HG03196 (cell line): ENCODE measurements around the gene DRAP1.
A peak's percentile ranks its signal among the peaks of the same experiment; 100 is the strongest.

Experiments
- ATAC-seq: cut with Tn5 transposase; IDR thresholded peaks from one replicate; pipeline ENCODE4 v1.9.1; 2021; ENCODE audit not compliant: unreplicated experiment

Gene DRAP1

GRCh38 chr11:65900899-65901180 lies 18.4 kb upstream of the DRAP1 start:
- no peak for ATAC-seq

- no peak for ATAC-seq
These were observed 16.2 kb upstream of the DRAP1 start for GRCh38 chr11:65903068-65903481.

- no peak for ATAC-seq
These were observed 15.5 kb upstream of the DRAP1 start for GRCh38 chr11:65903715-65904114.

- no peak for ATAC-seq
These were observed 12.6 kb upstream of the DRAP1 start for GRCh38 chr11:65906602-65907001.

DNA sequence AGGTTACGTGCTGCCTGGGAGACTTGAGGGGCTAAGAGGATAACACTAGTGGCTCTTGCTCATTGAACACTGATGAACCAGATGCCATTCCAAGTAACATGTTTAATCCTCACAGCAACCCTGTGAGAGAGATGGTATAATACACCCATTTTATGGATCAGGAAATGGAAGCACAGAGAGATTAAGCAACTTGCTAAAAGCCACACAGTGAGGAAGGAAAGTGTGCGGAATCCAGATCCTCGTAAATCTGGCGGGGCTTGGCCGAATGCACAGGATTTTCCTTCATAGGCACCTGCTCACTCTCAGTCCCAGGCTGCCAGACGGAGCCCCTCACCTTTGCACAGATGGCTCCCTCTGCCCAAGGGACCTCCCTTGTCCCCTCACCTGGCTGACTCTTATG lies 11.3 kb upstream of the DRAP1 start:
- no peak for ATAC-seq

- ATAC-seq, result no peak
These were observed 7.3 kb upstream of the DRAP1 start for GRCh38 chr11:65911682-65912568.

DNA sequence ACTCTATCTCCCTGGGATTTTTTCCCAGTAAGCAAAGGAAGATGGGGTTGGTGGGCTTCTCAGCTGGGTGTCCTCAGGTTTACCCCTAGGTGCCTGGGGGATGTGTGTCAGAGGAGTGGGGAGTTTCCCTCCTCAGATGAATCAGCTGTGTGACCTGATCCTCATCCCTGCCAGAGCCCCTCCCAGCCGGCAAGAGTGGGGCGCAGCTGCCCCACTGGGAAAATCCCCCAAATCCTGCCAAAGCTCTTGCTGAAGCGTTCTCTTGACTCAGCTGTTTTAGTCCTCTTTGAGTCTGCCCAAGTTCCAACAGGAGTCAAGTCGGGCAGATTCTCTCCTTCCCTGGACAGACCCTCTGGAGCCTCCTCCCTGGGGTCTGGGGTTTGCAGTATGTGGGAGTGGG lies 6.4 kb upstream of the DRAP1 start:
- no peak for ATAC-seq

DNA sequence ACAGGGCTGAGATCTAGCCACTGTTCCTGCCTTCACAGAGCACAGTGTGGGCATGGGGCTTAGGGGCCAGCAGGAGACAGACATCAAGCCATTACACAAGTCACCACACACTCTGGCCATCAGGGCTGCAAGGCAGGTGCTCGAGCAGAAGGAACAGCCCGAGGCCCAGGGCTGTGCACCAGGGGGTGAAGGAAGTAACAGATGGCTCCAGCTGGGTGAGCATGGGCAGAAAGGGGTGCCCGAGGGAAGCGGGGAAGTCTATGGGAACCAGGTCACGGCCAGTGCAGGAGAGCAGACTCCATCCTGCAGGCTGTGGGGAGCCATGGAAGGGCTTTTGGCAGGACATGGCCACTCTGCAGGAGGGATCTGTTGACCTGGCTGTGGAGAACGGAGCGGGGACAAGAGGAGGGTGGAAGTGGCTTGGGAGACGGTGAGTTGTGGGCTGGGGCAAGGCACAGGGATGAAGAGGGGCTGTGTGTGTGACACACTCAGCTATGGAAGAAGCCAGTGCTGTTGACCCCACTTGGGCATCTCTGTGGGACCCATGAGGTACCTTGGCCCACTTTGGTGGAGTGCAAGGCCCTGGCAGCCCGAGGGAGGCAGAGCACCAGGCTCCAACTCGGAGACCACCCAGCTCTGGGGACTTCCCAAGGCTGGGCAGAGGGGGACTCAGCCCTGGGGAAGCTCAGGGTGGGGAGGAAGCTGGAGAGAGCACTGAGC lies 4.0 kb upstream of the DRAP1 start:
- no peak for ATAC-seq

- ATAC-seq, result no peak
These were observed 3.4 kb upstream of the DRAP1 start for GRCh38 chr11:65915821-65916251.

GRCh38 chr11:65916391-65916790 lies 2.8 kb upstream of the DRAP1 start:
- ATAC-seq, result no peak

DNA sequence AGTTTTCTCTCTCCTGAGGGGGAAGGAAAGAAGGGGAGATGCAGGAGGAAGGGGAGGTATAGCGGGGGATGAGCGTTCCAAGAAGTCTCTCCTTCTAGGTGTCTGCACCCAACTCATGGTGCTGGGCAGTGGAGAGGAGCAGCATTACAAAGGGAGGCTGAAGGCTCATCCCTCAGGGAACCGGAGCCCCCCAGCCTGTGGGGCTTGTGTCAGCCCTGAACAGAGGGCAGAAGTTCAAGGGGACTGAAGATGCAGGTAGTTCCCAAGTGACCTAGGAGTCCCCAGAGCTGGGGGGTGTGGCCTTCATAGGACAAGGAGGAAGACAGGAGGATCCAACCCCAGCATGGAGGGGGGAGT lies 2.2 kb upstream of the DRAP1 start:
- ATAC-seq, result no peak

GRCh38 chr11:65917434-65918210 lies 1.6 kb upstream of the DRAP1 start:
- no peak for ATAC-seq

DNA sequence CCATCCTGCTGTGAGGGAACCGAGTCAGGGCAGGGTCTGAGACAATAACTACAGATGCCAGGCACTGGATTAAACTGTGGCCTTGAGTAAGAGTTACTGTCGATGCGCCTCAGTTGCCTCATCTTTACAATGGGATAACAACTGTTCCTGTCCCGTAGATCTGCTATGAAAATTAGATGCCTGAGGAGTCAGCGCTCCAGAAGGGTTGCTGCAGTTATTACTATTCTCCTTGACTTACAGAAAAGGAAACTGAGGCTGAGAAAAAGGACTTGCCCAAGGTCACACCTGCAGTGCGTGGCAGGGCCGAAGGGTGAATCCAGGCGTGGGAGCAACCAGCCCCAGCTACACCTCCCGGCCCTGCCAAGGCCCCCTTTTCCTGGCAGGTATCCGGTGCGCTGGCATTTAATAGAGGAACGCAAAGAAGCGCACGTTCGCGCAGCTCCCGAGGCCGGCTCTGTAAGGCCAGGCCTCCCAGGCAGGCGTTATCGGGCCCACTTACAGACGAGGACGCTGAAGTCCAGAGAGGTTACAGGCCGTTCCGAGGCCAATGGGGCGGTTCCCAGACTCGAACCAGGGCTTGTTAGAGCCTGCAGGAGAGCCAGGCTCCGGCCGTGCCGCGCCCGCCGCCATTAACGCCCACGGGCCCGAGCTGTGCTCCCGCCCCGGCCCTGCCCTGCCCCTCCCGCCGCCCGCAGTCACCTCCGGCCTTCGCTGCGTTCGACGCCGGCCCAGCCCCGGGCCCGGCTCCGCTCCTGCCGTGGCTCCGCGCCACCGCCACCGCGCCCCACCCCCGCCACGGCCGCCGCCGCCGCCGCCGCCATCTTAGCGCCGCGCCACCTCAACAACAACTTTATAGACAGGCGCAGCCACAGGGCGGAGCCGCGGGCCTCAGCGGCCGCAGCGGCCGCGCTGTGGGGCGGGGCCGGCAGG lies 750 bp upstream of the DRAP1 start, which contains the start of gene C11orf68:
C11orf68 (minus strand) TSS at position 852 of the 930 bp plus-strand sequence; CDS start at position 821, 31 bp downstream.
- peak; percentile 50 for ATAC-seq

DNA sequence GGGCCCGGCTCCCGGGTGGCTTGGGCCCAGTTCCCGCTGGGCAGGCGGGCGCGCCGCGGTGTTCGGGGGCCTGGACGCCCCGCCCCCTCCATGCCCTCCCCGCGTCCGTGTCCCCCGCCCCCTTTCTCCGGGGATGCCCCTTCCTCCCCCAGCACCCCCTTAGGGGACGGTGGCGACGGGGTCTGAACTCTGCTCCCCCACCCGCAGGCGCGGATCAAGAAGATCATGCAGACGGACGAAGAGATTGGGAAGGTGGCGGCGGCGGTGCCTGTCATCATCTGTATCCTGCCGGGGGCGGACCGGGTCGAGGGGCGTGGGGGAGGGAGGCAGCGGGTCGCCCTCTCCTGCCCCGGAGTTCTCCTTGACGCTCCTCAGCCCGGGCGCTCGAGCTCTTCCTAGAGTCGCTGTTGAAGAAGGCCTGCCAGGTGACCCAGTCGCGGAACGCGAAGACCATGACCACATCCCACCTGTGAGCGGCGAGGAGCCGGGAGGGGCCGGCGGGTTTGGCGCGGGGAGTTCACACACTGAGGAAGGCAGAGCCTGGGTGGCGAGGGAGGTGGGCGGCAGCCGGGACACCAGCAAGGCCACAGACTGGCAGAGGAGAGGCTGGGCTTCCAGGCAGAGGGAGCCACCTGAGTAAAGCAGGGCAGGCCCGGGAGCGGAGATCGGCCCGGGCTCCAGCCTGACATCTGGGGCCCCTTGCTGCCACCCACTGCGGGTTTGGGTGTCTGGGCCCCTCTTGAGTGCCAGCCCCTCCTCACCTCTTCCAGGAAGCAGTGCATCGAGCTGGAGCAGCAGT lies 546 bp downstream of the DRAP1 start:
- peak; percentile 28 for ATAC-seq

DNA sequence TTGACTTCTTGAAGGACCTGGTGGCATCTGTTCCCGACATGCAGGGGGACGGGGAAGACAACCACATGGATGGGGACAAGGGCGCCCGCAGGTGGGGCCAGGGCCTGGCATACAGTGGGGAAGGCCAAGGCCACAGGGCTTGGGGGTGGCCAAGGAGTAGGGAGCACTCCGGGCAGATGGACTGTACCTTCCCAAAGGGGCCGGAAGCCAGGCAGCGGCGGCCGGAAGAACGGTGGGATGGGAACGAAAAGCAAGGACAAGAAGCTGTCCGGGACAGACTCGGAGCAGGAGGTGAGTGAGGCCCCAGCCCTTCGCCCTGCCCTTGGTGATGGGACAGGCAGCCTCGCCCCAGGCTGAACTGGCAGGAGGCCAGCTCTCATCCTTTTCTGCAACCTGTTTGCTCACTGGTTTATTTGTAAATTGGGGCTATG lies 1.2 kb downstream of the DRAP1 start:
- no peak for ATAC-seq

GRCh38 chr11:65921033-65921555 lies 1.9 kb downstream of the DRAP1 start:
- no peak for ATAC-seq

- no peak for ATAC-seq
These were observed 2.6 kb downstream of the DRAP1 start for GRCh38 chr11:65921876-65922275.

GRCh38 chr11:65922565-65922964 lies 3.3 kb downstream of the DRAP1 start:
- no peak for ATAC-seq

DNA sequence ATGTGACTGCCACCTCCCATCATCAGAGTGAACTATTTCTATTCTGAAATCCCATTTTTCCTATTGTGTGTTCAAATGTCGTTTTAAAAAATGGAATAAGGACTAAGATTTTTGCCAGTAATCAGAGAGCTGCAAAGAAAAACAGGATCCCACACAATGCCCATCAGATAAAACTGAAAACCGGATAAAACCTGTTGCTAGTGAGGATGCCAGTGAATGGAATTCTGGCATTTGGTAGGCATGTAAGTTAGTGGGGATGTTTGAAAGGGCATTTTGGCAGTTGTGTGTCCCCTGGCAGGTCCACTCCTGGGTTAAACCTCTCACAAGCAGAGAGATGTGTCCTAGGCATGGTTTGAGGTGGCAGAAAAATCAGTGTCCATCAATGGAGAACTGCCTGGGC lies 6.2 kb downstream of the DRAP1 start:
- ATAC-seq, result no peak
